SHP77 (cell line): ENCODE data around the gene HES2.
"Not testable (repeated sequence)": the region's sequence is repeated elsewhere in the genome, so short reads cannot be mapped to it uniquely, and the experiment has no call there.

Source experiments
- DNase-seq, 2 experiments: peaks; one replicate each; lab custom pipeline; 2025; lab: John Stamatoyannopoulos, UW

HES2 gene

DNA sequence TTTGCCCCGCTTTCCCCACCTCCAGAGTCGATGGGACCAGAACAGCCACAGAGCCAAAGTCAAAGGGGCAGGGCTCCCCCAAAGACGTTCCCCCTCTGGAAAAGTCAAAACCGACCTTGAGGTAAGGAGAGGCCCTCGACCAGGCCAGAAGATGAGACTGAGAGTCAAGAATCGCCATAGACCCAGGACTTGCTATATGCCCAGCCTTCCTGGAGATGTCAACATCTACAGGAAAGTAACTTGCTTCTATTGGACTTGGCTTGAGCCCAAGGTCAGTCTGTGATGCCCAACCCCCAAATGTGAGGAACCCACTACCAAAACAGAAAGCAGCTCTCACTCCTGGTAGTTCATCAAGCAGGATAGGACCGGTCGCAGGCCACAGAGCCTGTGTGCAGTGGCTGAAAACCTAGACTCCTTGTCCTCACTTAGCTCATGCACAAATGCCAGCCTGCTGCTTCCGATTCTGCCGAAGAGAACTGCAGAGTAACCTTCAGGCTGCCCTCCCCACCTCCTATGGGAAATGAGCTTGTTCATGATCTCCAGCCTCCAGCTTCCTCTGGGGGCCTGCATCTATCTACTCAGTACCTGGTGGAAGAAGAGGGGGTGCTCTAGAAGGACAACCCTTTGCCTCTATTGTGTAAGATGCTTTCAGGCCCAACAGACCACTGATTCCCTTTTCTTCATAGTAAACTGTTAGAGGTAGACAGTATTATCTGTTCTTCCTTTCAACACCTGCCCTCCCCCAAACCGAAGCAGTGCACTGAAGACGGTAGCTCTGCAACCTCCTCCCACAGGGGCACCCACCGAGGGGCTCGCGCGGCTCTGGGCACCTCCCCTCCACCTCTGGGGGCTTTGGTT lies 27.5 kb downstream of the HES2 start:
- DNase-seq: peak in 1 of 2 experiments; percentile 12

DNA sequence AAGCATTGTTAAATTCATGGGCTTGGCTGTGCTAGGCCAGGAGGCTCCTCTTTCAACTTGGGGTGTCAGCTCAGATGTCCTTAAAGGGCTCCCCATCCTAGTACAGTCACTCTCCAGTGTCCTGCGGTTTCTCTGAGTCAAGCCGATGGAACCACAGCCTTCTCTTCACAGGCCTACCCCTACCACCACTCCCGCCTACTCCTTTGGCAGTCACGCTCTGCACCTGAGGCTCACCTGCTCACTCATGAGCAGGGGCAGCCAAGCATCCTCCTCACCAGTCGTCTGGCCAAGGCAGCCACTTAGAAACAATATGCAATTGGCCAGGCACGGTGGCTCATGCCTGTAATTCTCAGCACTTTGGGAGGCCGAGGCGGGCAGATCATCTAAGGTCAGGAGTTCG lies 29.7 kb downstream of the HES2 start:
- DNase-seq: no peak

DNA sequence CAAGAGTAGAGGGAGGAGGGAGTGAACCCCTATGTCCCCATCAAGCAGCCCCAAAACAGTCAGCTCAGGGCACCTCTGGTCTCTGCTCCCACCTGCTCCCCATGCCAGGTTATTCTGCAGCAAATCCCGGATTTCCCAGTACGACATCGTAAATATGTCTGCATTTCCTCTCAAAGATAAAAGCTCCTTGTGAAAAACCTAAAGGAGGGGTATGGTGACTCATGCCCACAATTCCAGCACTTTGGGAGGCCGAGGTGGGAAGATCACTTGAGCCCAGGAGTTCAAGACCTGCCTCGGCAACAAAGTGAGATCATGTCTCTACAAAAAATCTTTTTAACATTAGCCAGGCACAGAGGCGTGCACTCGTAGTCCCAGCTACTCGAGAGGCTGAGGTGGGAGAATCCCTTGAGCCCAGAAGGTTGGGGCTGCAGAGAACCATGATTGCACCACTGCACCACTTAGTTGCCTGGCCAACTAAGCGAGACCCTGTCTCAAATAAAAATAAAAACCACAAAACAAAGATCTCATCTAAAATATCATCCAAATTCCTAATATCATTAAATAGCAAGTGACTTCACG lies 33.3 kb downstream of the HES2 start:
- DNase-seq: no peak

DNA sequence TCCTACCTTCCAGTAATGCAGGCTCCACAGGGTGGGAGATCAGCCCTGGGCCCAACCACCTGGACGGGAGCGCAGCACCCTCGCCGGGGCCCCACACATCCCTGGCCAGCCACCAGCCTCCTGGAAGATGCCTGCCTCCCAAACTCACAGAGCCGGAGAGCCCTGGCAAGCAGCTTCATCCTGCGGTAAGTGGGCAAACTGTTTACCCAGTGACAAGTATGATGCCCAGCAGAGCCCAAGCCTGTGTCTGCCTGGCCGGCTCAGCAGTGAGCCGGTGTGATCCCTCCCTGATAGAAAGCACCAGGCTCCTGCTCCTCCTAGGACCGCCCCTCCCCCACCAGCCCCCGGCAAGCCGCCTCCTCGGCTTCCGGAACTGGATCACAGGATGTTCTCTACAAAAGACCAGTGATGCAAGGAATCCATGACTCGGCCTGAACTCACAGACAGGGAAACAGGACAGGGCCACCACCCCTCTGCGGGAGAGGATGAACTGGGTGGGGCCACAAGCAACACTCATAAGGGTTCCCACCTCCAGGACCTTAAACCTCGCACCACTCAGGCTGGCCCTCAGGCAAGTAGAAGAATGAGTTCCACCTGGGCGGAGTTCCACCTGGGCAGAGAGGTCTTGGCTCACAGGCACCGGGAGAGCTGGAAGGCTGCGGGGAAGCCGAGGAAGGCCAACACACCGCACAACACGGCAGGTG lies 34.1 kb downstream of the HES2 start:
- DNase-seq: peak; percentile 25 to 72

DNA sequence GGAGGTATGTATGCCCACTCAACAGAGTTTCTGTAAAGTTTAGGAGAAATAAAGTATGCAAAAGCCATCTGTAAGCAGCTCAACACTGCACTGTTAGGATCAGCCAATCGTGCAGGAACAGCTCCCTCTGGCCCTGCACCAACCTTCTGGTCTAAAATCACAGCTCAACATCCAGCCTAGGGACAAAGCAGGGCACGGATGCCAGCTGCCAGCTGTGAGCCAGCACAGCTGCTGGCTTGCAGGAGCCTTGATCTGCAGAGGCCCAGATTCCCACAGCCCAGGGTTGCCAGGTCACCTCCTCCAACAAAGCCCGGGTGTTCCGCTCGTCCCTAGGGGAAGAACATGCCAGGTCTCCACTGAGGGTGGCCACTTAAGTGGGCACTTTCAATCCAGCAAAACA lies 34.8 kb downstream of the HES2 start:
- peak in 1 of 2 experiments; percentile 3 for DNase-seq

DNA sequence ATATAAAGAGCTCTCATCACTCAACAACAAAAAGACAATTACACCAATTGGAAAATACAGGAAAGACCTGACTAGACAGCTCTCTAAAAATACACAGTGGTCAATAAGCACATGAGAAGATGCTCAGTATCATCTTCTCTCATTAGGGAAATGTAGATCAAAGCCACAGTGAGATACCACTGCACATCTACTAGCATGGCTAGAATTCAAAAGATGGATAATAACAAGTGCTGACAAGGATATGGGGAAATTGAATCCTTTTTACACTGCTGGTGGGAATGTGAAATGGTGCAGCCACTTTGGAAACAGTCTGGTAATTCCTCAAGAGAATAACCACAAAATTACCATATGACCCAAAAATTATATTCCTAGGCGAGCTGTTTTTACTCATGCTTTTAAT lies 35.6 kb downstream of the HES2 start:
- no peak for DNase-seq

DNA sequence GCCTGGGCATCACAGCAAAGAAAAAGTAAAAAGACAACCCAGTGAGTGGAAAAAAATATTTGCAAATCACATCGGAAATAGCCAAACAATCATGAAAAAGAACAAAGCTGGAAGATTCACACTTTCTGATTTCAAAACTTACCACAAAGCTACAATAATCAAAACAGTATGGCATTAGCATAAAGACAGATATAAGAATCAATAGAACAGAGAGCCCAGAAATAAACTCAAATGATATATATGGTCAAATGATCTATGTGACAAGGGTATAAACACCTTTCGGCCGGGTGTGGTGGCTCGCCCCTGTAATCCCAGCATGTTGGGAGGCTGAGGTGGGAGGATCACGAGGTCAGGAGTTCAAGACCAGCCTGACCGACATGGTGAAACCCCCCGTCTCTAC lies 39.7 kb downstream of the HES2 start:
- no peak for DNase-seq

DNA sequence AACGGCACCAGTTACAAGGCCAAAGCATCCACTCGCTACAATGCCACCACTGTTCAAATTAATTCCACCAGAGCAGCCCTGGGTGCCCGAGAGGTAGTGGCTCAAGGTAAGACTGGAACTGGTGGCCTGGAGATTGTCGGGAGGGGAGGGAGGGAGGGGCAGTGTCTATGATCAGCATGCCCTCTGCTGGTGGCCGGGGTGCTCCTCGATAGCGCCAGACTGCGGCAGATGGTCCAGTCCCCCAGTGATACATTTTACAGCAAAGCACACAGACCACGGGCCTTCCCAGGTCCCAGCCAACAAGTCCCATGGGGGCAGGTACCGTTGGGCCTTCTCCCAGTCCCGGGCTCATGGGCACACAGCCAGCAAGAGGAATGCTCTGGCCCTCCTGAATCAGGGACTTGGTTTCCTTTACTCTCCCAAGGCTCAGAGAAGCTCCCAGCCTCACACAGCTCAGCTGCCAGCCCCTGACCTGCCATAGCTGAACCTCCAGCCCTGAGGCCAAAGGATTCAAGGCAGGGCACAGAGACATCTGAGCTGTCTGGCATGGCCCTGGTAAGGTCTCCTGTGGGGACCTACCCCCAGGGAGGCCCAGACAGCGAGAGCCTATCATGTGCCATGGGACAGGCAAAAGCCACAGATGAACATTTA lies 41.5 kb downstream of the HES2 start:
- DNase-seq: peak; percentile 50 to 57

DNA sequence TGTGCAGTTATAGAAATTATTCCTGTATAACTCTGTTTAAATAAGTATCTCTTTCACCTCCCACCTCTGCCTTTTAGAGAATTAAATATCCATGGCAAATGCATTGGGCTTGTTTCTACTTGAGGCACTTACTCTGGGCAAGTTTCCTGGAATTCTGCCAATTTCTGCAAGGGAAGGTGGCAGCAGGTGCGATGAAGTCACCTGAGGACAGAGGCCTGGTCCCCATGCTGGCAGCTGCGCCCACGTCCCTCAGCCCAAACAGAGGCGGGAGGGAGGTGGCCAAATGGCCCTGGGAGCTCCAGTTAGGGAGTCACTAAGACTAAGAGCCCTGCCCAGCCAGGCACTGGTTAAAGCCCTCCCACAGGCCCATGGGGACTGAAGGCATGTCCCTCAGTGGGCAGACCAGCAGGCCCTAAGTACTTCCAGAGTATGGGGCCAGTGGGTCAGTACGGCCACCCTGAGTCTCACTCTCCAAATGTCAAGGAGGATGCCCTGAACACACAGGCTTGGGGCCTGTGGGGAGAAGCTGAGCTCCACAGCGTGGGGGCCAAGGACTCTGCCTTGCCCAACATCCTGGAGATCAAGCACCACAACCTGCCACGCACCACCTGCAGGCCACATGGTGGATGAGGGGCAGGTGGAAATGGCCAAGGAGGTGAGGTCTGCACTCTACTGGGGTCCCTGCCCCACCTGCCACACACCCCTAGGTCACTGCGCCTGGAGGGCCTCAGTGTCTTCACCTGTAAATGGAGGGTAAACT lies 45.6 kb downstream of the HES2 start:
- DNase-seq: peak; percentile 41 to 63

DNA sequence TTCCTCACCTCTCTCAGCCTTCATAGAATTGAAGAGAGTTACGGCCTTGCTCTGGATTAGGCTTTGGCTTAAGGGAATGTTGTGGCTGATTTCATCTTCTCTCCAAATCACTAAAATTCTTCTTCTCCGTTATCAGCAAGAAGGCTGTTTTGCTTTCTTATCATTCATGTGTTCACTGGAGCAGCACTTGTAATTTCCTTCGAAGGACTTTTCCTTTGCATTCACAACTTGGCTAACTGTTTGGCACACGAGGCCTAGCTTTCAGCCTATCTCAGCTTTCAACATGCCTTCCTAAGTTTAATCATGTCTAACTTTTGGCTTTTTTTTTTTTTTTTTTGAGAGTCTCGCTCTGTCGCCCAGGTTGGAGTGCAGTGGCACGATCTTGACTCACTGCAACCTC lies 47.5 kb downstream of the HES2 start:
- not testable (repeated sequence) for DNase-seq

DNA sequence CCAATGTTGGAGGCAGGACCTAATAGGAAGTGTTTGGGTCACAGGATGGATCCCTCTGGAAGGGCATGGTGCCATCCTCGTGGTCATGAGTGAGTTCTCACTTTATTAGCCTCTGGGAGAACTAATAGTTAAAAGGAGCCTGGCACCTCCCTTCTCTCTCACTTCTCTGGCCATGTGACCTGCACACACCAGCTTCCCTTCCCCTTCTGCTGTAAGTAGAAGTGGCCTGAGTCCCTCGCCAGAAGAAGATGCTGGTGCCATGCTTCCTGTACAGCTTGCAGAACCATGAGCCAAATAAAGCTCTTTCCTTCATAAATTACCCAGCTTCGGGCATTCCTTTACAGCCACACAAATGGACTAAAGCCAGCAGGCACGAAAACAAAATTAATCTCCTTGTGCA lies 49.7 kb downstream of the HES2 start:
- no peak for DNase-seq

DNA sequence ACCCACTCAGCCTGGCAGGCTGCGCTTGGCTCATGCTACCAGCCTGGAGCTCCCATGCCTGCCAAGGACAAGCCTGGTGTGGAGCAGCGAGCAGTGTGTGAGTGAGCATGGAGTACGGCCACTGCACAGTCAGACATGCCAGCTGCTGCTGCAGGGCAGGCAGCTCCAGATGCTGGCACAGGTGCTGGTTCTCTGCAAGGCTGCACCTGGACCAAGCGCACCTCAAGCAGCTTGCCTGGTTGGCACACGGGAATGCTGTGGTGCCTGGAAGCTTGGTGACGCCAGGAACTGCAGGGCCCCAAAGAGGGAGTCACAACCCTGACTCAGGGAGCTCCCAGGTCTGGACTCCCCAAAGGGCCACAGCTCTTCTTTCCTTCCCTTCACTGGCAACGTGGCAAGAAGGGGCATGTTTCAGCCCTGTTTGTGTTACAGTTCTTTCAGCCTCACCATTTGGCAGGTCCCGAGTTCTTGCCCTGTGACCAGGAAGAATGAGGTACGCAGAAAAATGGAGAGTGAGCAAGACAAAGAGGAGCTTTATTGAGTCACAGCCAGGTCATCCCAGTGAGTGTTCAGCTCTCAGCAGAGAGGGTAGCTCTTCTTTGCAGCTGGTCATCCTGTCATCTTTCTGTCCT lies 52.2 kb downstream of the HES2 start:
- peak in 1 of 2 experiments; percentile 12 for DNase-seq

DNA sequence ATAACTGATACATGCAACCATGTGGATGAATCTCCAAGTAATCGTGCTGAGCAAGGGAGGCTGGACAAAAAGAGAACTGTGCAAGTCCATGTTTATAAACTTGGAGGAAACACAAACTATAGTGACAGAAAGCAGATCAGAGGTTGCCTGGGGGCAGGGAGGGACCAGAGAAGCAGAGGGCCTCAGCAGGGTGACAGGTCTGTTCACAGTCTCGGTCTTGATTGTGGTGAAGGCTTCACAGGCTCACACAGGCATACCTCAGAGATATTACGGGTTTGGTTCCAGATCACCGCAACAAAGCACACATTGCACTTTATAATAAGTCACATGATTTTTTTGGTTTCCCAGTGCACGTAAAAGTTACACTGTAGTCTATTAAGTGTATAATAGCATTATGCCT lies 54.7 kb downstream of the HES2 start:
- no peak for DNase-seq

DNA sequence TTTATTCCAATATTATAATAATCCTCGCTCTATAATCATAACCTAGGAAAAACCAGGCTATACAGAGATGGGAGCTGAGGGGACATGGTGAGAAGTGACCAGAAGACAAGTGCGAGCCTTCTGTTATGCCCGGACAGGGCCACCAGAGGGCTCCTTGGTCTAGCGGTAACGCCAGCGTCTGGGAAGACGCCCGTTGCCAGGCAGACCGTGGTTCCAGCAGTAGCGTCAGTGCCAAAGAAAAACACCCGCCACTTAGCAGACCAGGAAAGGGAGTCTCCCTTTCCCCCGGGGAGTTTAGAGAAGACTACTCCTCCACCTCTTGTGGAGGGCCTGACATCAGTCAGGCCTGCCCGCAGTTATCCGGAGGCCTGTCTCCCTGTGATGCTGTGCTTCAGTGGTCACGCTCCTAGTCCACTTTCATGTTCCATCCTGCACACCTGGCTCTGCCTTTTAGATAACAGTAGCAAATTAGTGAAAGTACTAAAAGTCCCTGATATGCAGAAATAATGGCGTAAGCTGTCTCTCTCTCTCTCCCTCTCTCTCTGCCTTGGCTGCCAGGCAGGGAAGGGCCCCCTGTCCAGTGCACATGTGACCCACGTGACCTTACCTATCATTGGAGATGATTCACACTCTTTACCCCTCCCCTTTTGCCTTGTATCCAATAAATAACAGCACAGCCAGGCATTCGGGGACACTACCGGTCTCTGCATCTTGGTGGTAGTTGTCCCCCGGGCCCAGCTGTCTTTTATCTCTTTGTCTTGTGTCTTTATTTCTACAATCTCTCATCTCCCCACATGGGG lies 56.4 kb downstream of the HES2 start:
- DNase-seq: peak; percentile 26 to 28
